Fibroblast of skin of right biceps (primary cell): Measurements from ENCODE around the gene CIAO1.
"Not testable (repeated sequence)": the region's sequence is repeated elsewhere in the genome, so short reads cannot be mapped to it uniquely, and the experiment has no call there.

Source experiments
- DNase-seq: peaks from one replicate; pipeline ENCODE4 v3.0.0-alpha.2; 2013

The CIAO1 gene

GRCh38 chr2:96265840-96266679, at the start of gene CIAO1, which contains the start of gene TMEM127:
Gene CIAO1 (plus strand): TSS chr2:96266225. CDS start chr2:96266351, 126 bp downstream.
Gene TMEM127 (minus strand): TSS chr2:96265997. CDS start chr2:96265381, 616 bp downstream.
- peak; percentile 98 for DNase-seq

- no peak for DNase-seq
Measured at GRCh38 chr2:96218508-96219131, 47.4 kb upstream of the CIAO1 start.

GRCh38 chr2:96219959-96220358, 46.1 kb upstream of the CIAO1 start:
- not testable (repeated sequence) for DNase-seq

- not testable (repeated sequence) for DNase-seq
Measured at GRCh38 chr2:96221106-96221505, 44.9 kb upstream of the CIAO1 start.

- no peak for DNase-seq
Measured at GRCh38 chr2:96225016-96225533, 41.0 kb upstream of the CIAO1 start.

- no peak for DNase-seq
Measured at GRCh38 chr2:96231316-96231715, 34.7 kb upstream of the CIAO1 start.

GRCh38 chr2:96233436-96233835, 32.6 kb upstream of the CIAO1 start:
- no peak for DNase-seq

- DNase-seq, result no peak
Measured at GRCh38 chr2:96233880-96234316, 32.1 kb upstream of the CIAO1 start.

- DNase-seq, result no peak
Measured at GRCh38 chr2:96236882-96237281, 29.1 kb upstream of the CIAO1 start.

- no peak for DNase-seq
Measured at GRCh38 chr2:96238266-96238665, 27.8 kb upstream of the CIAO1 start.

- DNase-seq, result no peak
Measured at GRCh38 chr2:96239091-96239490, 26.9 kb upstream of the CIAO1 start.

- no peak for DNase-seq
Measured at GRCh38 chr2:96239745-96240264, 26.2 kb upstream of the CIAO1 start.

GRCh38 chr2:96240341-96241038, 25.5 kb upstream of the CIAO1 start:
- no peak for DNase-seq

GRCh38 chr2:96241227-96241626, 24.8 kb upstream of the CIAO1 start:
- DNase-seq, result no peak

- peak; percentile 38 for DNase-seq
Measured at GRCh38 chr2:96241900-96242611, 24.0 kb upstream of the CIAO1 start.

GRCh38 chr2:96243843-96244242, 22.2 kb upstream of the CIAO1 start:
- DNase-seq, result no peak

GRCh38 chr2:96245609-96246390, 20.2 kb upstream of the CIAO1 start:
- peak; percentile 43 for DNase-seq

- DNase-seq, result no peak
Measured at GRCh38 chr2:96247009-96247408, 19.0 kb upstream of the CIAO1 start.

GRCh38 chr2:96247896-96248295, 18.1 kb upstream of the CIAO1 start:
- DNase-seq, result no peak

GRCh38 chr2:96248624-96249023, 17.4 kb upstream of the CIAO1 start:
- no peak for DNase-seq

GRCh38 chr2:96249654-96250053, 16.4 kb upstream of the CIAO1 start:
- DNase-seq, result peak; percentile 88

- DNase-seq, result no peak
Measured at GRCh38 chr2:96250188-96250587, 15.8 kb upstream of the CIAO1 start.
